Measurements from ENCODE around the gene MLH3.
"Not testable (repeated sequence)": the region's sequence is repeated elsewhere in the genome, so short reads cannot be mapped to it uniquely, and the experiment has no call there.

MLH3 gene

GRCh38 chr14:75022655-75023054 is 28.6 kb downstream of the MLH3 start:
- DNase-seq: no peak

- DNase-seq: no peak
These were observed 32.6 kb downstream of the MLH3 start for GRCh38 chr14:75018694-75019093.

- DNase-seq: peak; percentile 28
These were observed 34.5 kb downstream of the MLH3 start for GRCh38 chr14:75016815-75017214.

GRCh38 chr14:75015496-75015895 is 35.8 kb downstream of the MLH3 start:
- no peak for DNase-seq

GRCh38 chr14:75013290-75013689 is 38.0 kb downstream of the MLH3 start:
- DNase-seq: no peak

GRCh38 chr14:75011356-75011994 is 39.8 kb downstream of the MLH3 start:
- DNase-seq: no peak

- no peak for DNase-seq
These were observed 40.7 kb downstream of the MLH3 start for GRCh38 chr14:75010472-75011093.

GRCh38 chr14:75009176-75009575 is 42.1 kb downstream of the MLH3 start:
- no peak for DNase-seq

- no peak for DNase-seq
These were observed 45.9 kb downstream of the MLH3 start for GRCh38 chr14:75005357-75005756.

GRCh38 chr14:75003250-75004027 is 47.8 kb downstream of the MLH3 start:
- no peak for DNase-seq

- peak; percentile 98 for DNase-seq
These were observed 48.6 kb downstream of the MLH3 start, which contains the start of gene EIF2B2 for GRCh38 chr14:75002392-75003249. Gene EIF2B2, plus strand, starts transcription at chr14:75002921. Its CDS starts 70 bp downstream, at chr14:75002991.

GRCh38 chr14:75001899-75002298 is 49.4 kb downstream of the MLH3 start:
- DNase-seq: no peak

- no peak for DNase-seq
These were observed 50.0 kb downstream of the MLH3 start for GRCh38 chr14:75001261-75001660.

GRCh38 chr14:74995781-74996180 is 55.5 kb downstream of the MLH3 start:
- not testable (repeated sequence) for DNase-seq

GRCh38 chr14:74994182-74994581 is 57.1 kb downstream of the MLH3 start:
- not testable (repeated sequence) for DNase-seq

GRCh38 chr14:74988993-74989392 is 62.3 kb downstream of the MLH3 start:
- DNase-seq: no peak

- DNase-seq: no peak
These were observed 63.1 kb downstream of the MLH3 start for GRCh38 chr14:74988131-74988530.

- DNase-seq: no peak
These were observed 65.5 kb downstream of the MLH3 start for GRCh38 chr14:74985806-74986205.

- no peak for DNase-seq
These were observed 66.3 kb downstream of the MLH3 start for GRCh38 chr14:74985028-74985310.

GRCh38 chr14:74984236-74985027 is 66.8 kb downstream of the MLH3 start:
- no peak for DNase-seq

- no peak for DNase-seq
These were observed 67.9 kb downstream of the MLH3 start for GRCh38 chr14:74983343-74983742.

GRCh38 chr14:74982661-74983060 is 68.6 kb downstream of the MLH3 start:
- DNase-seq: no peak

All from midbrain (tissue), 1 donor.